NCI-H1930 (cell line): ENCODE measurements around the gene LOXHD1.

Experiments
- DNase-seq, 2 experiments: peaks; one replicate each; lab custom pipeline; 2025; lab: John Stamatoyannopoulos, UW

Gene LOXHD1

DNA sequence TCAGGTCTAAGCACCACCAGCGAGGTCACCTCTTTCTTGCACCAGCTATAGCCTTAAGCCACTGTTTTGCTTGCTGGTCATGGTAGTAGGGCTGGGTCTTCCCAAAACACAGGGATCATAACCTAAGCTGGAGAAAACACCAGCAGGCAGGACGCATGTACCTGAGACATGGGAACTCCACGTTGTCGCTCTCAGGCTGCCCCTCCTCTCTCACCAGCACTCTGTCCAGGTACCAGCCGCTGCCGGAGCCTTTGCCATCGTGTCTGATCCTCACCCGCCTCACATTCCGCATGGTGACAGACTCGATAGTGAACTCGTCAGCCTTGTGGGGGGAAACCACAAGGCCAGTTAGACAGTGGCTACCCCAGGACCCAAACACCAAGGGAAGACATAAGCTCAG is 79.5 kb downstream of the LOXHD1 start:
- no peak for DNase-seq

- no peak for DNase-seq
These were observed 81.2 kb downstream of the LOXHD1 start for GRCh38 chr18:46575851-46576250.

DNA sequence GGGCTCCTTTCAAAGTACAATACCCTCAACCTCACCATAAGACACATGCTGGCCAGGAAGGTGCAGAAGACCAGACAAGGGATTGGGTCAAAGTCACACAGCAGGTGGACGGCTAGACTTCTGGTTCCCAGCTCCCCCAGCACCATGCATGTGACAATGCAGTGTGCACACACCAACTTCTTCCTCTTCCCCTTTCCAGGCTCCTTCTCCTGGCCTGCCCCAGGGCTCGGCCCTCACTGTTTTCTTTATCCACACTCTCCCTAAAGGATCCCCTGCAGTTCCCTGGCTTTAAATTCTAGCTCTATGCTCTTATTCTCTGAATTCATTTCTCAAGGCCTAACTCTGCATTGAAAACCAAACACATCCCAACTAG is 82.3 kb downstream of the LOXHD1 start:
- DNase-seq = no peak

- DNase-seq = no peak
These were observed 82.8 kb downstream of the LOXHD1 start for GRCh38 chr18:46574000-46574742.

GRCh38 chr18:46573156-46573555 is 83.9 kb downstream of the LOXHD1 start:
- DNase-seq = no peak

GRCh38 chr18:46571756-46572155 is 85.3 kb downstream of the LOXHD1 start:
- no peak for DNase-seq

DNA sequence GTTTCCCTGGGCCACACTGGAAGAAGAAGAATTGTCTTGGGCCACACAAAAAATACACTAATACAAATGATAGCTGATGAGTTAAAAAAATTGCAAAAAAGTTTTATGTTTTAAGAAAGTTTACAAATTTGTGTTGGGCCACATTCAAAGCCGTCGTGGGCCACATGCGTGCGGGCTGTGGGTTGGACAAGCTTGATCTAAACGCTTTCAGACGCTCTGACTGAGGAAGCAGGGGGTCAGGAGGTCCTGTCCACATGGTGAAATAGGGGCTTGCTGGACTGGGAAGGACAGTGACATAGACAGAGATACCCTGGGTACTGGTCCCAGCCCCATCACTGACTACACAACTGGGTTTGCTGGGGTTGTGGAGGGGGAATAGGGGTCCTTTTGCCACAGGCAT is 86.4 kb downstream of the LOXHD1 start:
- no peak for DNase-seq

- no peak for DNase-seq
These were observed 86.9 kb downstream of the LOXHD1 start for GRCh38 chr18:46570134-46570533.

DNA sequence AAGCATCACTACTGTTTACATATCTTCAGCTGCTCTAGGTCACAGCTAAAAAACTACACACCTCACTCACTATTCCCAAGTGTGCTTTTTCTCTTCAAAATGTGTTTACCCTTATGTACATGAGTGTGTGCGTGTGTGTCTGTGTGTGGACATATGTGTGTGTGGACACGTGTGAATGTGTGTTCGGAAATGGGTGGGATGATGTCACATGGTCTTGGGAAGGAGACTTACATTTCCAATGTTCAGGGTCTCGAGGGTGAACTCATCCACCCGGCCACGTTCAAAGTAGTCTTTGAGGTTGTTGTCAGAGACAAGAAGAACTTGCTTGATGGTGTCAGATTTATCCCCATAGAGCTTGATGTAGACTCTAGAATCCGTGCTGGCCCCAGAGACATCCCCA is 87.8 kb downstream of the LOXHD1 start:
- DNase-seq = no peak

DNA sequence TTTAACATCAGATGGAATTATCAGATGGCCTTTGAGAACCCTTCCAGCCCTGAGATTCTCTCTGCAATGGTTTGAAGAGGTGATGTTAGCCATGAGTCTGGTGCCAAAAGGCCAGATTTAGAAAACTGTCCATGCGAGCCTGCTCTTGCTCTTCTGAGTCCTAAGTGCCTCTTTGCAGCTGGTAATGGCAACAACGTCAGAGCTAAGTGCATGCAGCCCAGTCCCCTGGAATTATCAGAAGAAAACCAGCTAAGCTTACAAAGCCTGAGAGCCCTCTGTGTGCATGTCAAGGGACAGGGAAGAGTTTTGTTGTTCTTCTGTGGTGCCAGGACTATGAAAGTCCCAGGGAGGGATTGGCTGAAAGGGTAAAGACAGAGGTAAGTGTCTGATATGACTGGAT is 89.8 kb downstream of the LOXHD1 start:
- DNase-seq = no peak

DNA sequence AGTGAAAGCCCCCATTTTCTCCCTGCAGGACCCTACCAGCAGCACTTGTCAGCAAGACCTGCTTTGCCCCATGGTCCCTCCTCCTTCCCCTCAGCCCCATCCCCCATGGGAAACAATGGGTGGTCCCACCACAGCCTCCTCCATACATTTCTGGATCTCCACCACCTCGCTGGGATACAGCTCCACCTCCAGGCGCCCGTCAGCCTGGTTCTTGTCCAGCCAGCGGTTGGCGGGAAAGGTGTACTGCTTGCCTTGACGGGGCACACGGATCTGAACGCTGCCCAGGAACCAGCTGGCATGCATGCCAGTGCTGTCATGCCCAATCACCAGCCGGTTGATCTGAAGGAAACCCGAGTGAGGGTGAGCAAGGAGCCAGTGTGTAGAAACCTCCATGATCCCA is 90.9 kb downstream of the LOXHD1 start:
- no peak for DNase-seq

- no peak for DNase-seq
These were observed 91.8 kb downstream of the LOXHD1 start for GRCh38 chr18:46565256-46565655.

DNA sequence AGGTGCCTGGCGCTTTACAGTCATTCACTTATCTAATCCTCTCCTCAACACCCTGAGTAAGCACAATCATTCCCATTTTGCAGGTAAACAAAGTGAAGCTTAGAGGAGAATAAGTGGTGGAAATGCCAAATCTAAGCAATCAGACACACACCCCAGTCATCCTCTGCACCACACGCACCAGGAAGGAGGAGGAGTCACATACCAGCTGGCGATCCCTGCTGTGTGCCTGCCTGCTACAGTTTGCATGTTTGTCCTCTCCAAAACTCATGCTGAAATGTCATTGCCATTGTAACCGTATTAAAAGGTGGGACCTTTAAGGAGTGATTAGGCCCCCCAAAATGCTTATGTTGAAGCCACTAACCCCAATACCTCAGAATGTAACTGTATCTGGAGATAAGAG is 93.7 kb downstream of the LOXHD1 start:
- DNase-seq = no peak

DNA sequence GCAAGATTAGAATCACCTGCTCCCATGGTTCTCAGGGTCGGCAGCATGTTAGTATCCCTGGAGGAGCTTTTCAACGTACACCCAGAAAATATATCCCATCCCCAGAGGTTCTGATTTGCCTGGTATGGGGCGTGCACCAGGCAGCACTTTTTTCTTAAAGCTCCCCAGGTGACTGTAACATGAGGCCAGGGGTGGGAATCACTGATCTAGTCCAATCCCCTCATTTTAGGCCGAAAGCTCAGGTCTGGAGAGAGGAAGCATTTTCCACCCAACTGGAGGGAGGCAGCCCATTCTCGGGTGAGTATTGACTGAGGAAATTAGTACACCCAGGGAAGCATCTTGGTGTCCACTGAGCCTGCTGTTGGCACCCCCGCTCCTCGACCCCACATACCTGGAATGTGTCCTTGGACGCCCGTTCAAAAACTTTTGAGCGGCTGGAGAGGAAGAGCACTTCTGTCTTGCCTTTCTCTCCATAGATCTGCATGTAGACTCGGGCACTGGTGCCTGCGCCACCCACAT is 94.3 kb downstream of the LOXHD1 start:
- no peak for DNase-seq

- no peak for DNase-seq
These were observed 96.4 kb downstream of the LOXHD1 start for GRCh38 chr18:46560671-46561045.

DNA sequence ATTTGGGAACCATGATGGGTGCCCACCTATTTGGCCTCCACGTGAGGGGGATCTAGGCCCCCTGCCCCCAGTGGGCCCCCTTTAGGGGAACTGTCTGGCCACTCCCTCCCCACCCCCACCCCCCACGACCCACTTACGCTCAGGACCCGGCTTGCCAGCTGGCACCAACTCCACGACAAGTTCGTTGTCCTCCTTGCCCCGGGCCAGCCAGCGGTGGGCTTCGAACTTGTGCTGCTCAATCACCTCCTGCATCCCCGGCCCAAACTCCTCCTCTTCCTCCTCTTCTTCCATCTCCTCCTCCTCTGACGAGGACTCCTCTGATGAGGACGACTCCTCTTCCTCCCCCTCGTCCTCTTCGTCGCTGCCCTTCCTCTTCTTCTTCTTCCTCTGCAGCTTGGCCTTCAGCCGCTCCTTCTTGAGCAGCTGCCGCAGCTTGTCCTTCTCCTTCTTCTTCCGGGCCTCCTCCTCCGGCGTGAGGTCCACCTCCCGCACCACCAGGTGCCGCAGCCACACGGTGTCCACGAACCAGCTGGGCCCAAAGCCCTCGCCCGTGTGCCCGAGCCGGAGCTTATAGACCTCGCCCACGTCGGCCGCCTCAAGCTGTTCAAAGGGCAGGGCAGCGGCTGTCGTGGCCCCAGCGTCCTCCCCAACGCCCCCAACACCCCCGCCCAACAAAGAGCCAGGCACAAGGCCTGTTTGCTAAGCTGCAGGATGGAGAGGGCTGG is 96.9 kb downstream of the LOXHD1 start:
- no peak for DNase-seq

DNA sequence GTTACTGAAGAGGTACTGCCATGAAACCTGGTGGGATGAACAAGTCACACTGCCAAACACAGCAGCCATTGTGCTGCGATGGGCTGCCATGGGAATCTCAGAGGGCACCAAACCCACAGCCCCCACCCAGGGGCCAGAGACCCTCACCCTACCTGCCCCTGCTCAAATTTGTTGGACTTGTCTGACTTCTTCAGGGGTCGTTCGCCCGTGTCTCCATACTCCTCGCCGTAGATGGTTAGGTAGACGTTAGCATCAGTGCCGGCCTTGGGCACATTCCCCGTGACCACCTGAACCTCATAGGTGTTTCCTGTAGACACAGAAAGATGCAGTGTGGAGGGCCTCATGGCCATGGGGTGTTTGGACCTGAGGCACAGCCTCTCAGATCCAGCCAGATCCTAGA is 97.7 kb downstream of the LOXHD1 start:
- DNase-seq = no peak

DNA sequence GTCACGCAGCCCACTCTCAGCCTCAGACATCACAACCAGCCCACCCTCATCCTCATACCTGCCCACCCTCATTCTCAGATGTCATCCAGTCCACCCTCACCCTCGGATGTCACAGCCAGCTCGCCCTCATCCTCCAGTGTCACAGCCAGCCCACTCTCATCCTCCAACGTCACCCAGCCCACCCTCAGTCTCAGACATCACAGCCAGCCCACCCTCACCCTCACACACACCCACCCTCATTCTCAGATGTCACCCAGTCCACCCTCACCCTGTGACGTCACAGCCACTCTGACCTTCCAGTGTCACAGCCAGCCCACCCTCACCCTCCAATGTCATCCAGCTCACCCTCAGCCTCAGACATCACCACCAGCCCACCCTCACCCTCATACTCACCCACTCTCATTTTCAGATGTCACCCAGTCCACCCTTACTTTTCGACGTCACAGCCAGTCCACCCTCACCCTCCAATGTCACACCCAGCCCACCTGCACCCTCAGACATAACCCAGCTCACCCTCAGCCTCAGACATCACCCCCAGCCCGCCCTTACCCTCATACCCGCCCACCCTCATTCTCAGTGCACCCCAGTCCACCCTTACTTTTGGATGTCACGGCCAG is 100.3 kb downstream of the LOXHD1 start:
- no peak for DNase-seq

- peak in 1 of 2 experiments; percentile 14 for DNase-seq
These were observed 101.3 kb downstream of the LOXHD1 start for GRCh38 chr18:46555724-46556123.

DNA sequence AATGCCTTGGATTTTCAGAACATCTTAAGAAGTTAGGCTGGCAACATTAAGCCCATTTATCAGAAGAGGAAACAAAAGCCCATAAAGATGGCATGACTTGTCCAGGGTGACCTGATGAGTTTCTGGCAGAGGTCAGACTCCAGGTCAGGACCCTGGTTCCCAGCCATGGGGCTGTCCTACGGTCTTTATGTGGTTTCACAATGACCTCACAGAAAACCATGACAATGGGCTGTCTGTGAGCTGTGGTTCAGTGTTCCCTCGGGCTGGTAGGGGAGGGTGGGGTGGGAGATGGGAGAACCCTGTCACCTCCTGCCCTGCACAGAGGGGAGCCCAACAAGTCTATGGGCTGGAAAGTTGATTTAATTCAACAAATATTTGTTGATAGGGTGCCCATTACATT is 101.8 kb downstream of the LOXHD1 start:
- DNase-seq = no peak

DNA sequence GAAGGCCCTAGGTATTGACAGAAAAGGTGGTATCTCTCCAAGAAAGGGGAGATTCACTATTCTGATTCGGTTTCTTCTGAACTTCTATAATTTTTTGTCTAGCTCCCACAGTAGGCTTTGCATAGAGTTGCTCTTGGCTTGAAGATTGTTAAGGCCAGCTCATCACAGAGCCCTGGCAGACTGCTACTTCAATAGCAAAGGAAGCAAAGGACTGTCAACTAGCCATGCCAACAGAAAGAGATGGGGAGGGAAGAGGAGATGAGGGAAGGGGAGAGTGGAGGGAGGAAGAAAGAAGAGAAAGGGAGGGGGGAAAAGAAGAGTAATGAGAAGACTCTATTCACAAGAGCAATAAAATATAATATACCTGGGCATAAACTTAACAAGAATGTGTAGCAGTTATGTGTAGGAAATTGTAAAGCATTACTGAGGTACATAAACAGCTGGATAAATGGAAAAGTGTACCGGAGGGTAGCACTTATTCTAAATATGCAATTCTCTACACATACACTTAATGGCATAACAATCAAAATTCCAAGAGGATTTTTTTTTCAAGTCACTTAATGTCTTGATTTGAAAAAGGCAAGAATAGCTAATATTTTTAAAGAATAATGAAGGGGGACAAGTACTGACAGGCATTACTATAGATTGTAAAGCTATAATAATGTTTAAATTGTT is 102.5 kb downstream of the LOXHD1 start:
- DNase-seq = no peak

- DNase-seq = no peak
These were observed 106.4 kb downstream of the LOXHD1 start for GRCh38 chr18:46550609-46551008.

- DNase-seq = no peak
These were observed 109.5 kb downstream of the LOXHD1 start for GRCh38 chr18:46547520-46547919.
